WTC11 (cell line): ENCODE results near the gene OR9Q1. TPM values are rescaled to one million over a fixed set of nuclear protein-coding genes. Genes with fewer than 3 reads are reported as not detected.

Experiments
- ATAC-seq: fragments of 200-7000 bp; cut with Tn5 transposase; 2 replicates; pipeline ENCODE4 v1.10.0; 2021; ENCODE audit warnings: mild to moderate bottlenecking, moderate library complexity
- CTCF ChIA-PET: fragments of 300-600 bp; sonication (Branson Sonifier 250); formaldehyde crosslinking; loops from one replicate; lab custom pipeline; 2021; ENCODE audit warnings: antibody characterized with exemption; lab: Charles Lee
- POLR2A ChIA-PET: fragments of 350-600 bp; sonication (Branson Sonifier 250); formaldehyde crosslinking; loops from one replicate; lab custom pipeline; 2021; ENCODE audit warnings: antibody characterized with exemption; lab: Charles Lee
- DNase-seq: peaks from one replicate; pipeline ENCODE4 v3.0.0; 2021; ENCODE audit warnings: low spot score
- H3K27ac Mint-ChIP-seq: 2 replicates; pipeline ENCODE4 v1.8.0; 2021; ENCODE audit warnings: mixed read lengths
- H3K27me3 Mint-ChIP-seq: 2 replicates; pipeline ENCODE4 v1.8.0; 2021; ENCODE audit warnings: low read depth, mild to moderate bottlenecking, moderate library complexity, mixed read lengths
- H3K36me3 Mint-ChIP-seq: 2 replicates; pipeline ENCODE4 v1.8.0; 2021; ENCODE audit warnings: mixed read lengths
- H3K4me1 Mint-ChIP-seq: 2 replicates; pipeline ENCODE4 v1.8.0; 2022; ENCODE audit warnings: mixed read lengths
- H3K4me3 Mint-ChIP-seq: 2 replicates; pipeline ENCODE4 v1.8.0; 2021; ENCODE audit warnings: mild to moderate bottlenecking, moderate library complexity, mixed read lengths
- H3K9me3 Mint-ChIP-seq: 2 replicates; pipeline ENCODE4 v1.8.0; 2021; ENCODE audit warnings: mixed read lengths
- AFF4 ChIP-seq: sonication (generic); formaldehyde crosslinking; IDR thresholded peaks from 2 replicates; pipeline ENCODE4 v1.8.1; 2023; ENCODE audit warnings: mild to moderate bottlenecking, missing genetic modification reagents, borderline replicate concordance
- ATF1 ChIP-seq: sonication (generic); formaldehyde crosslinking; IDR thresholded peaks from 2 replicates; pipeline ENCODE4 v1.8.1; 2023; ENCODE audit warnings: mild to moderate bottlenecking, moderate library complexity, missing genetic modification reagents
- CBFB ChIP-seq: sonication (generic); formaldehyde crosslinking; IDR thresholded peaks from 2 replicates; pipeline ENCODE4 v1.8.1; 2022; ENCODE audit warnings: mild to moderate bottlenecking, low read depth, missing genetic modification reagents
- CREM ChIP-seq: sonication (generic); formaldehyde crosslinking; IDR thresholded peaks from 2 replicates; pipeline ENCODE4 v1.8.1; 2022; ENCODE audit warnings: mild to moderate bottlenecking, missing genetic modification reagents, moderate library complexity
- E2F4 ChIP-seq: sonication (generic); formaldehyde crosslinking; IDR thresholded peaks from 2 replicates; pipeline ENCODE4 v1.8.1; 2022; ENCODE audit warnings: low read depth, mild to moderate bottlenecking, moderate library complexity, missing genetic modification reagents, borderline replicate concordance
- ELF4 ChIP-seq: sonication (generic); formaldehyde crosslinking; IDR thresholded peaks from 2 replicates; pipeline ENCODE4 v1.8.1; 2022; ENCODE audit warnings: low read depth, mild to moderate bottlenecking, moderate library complexity, missing genetic modification reagents
- ETV6 ChIP-seq: sonication (generic); formaldehyde crosslinking; IDR thresholded peaks from 2 replicates; pipeline ENCODE4 v1.8.1; 2022; ENCODE audit warnings: mild to moderate bottlenecking, missing genetic modification reagents
- FOXK1 ChIP-seq: sonication (generic); formaldehyde crosslinking; IDR thresholded peaks from 2 replicates; pipeline ENCODE4 v1.8.0; 2022; ENCODE audit warnings: mild to moderate bottlenecking, moderate library complexity, missing genetic modification reagents
- JUN ChIP-seq: sonication (generic); formaldehyde crosslinking; IDR thresholded peaks from 2 replicates; pipeline ENCODE4 v1.8.0; 2023; ENCODE audit warnings: mild to moderate bottlenecking, missing genetic modification reagents
- KAT7 ChIP-seq: sonication (generic); formaldehyde crosslinking; IDR thresholded peaks from 2 replicates; pipeline ENCODE4 v1.8.1; 2023; ENCODE audit warnings: missing genetic modification reagents, mild to moderate bottlenecking, borderline replicate concordance
- MXD4 ChIP-seq: fragments of 250-450 bp; sonication (Bioruptor Pico); IDR thresholded peaks from 2 replicates; pipeline ENCODE4 v1.8.0; 2021; ENCODE audit warnings: mild to moderate bottlenecking, moderate library complexity, borderline replicate concordance
- MYBL2 ChIP-seq: sonication (generic); formaldehyde crosslinking; IDR thresholded peaks from 2 replicates; pipeline ENCODE4 v1.8.1; 2023; ENCODE audit warnings: mild to moderate bottlenecking, moderate library complexity, missing genetic modification reagents
- NFE2L1 ChIP-seq: sonication (generic); formaldehyde crosslinking; IDR thresholded peaks from 2 replicates; pipeline ENCODE4 v1.8.1; 2023; ENCODE audit warnings: missing genetic modification reagents
- OVOL2 ChIP-seq: fragments of 250-450 bp; sonication (Bioruptor Pico); IDR thresholded peaks from 2 replicates; pipeline ENCODE4 v1.9.0; 2021; ENCODE audit warnings: mild to moderate bottlenecking, borderline replicate concordance
- PRRX2 ChIP-seq: fragments of 250-450 bp; sonication (Bioruptor Pico); IDR thresholded peaks from 2 replicates; pipeline ENCODE4 v1.8.0; 2021; ENCODE audit warnings: mild to moderate bottlenecking
- SMAD3 ChIP-seq: sonication (generic); formaldehyde crosslinking; IDR thresholded peaks from 2 replicates; pipeline ENCODE4 v1.8.0; 2022; ENCODE audit warnings: missing genetic modification reagents, mild to moderate bottlenecking, borderline replicate concordance
- ZBTB43 ChIP-seq: sonication (generic); formaldehyde crosslinking; IDR thresholded peaks from 2 replicates; pipeline ENCODE4 v1.8.1; 2023; ENCODE audit warnings: mild to moderate bottlenecking, missing genetic modification reagents
- ZNF121 ChIP-seq: sonication (generic); formaldehyde crosslinking; IDR thresholded peaks from 2 replicates; pipeline ENCODE4 v1.8.0; 2023; ENCODE audit warnings: missing genetic modification reagents
- ZNF219 ChIP-seq: sonication (generic); formaldehyde crosslinking; IDR thresholded peaks from 2 replicates; pipeline ENCODE4 v1.8.0; 2023; ENCODE audit warnings: missing genetic modification reagents, mild to moderate bottlenecking, borderline replicate concordance
- ZNF263 ChIP-seq: sonication (generic); formaldehyde crosslinking; IDR thresholded peaks from 2 replicates; pipeline ENCODE4 v1.8.1; 2022; ENCODE audit warnings: low read depth, mild to moderate bottlenecking, moderate library complexity, missing genetic modification reagents
- ZNF317 ChIP-seq: sonication (generic); formaldehyde crosslinking; IDR thresholded peaks from 2 replicates; pipeline ENCODE4 v1.8.1; 2023; ENCODE audit warnings: low read depth, mild to moderate bottlenecking, moderate library complexity, missing genetic modification reagents, borderline replicate concordance
- ZNF423 ChIP-seq: fragments of 250-450 bp; sonication (Bioruptor Pico); IDR thresholded peaks from 2 replicates; pipeline ENCODE4 v2.1.2; 2022; ENCODE audit warnings: mild to moderate bottlenecking, moderate library complexity
- total RNA-seq: library from RNA; stranded (reverse); gene quantifications from 3 replicates; pipeline ENCODE4 v1.2.3, GENCODE V29; 2021
- TF ChIP-seq, protein P1 (sequence below): sonication (generic); formaldehyde crosslinking; conservative IDR thresholded peaks from 2 replicates; pipeline ENCODE4 v1.8.1; 2022; ENCODE audit warnings: mild to moderate bottlenecking, missing genetic modification reagents
- TF ChIP-seq, protein P2 (sequence below): sonication (generic); formaldehyde crosslinking; IDR thresholded peaks from 2 replicates; pipeline ENCODE4 v1.8.1; 2023; ENCODE audit warnings: mild to moderate bottlenecking, missing genetic modification reagents, moderate library complexity
- TF ChIP-seq, protein P3 (sequence below): sonication (generic); formaldehyde crosslinking; IDR thresholded peaks from 2 replicates; pipeline ENCODE4 v1.8.0; 2022; ENCODE audit warnings: mild to moderate bottlenecking, missing genetic modification reagents

The OR9Q1 gene
- total RNA-seq, 1 experiment from 2014 or later: not detected

DNA sequence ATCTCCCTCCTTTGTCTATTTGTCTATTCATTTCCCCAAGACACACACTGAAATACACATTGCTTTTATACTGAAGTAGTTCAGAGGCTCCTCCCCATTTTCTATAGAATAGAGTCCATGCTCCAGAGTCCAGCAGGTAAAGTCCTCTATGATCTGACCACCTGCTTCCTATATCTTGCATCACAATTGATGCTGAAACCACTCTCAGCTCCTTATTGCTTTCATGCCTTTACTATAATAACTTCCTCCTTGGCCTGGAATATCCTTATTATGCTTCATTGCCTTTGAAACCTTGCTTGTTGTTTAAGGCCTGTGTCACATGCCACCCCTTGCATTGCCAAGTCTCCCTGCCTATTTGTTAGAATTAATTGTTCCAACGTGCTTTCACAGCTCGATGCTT lies 19.7 kb downstream of the OR9Q1 start:
- no peak for TF ChIP-seq ELF4 (CRISPR knock-in tag)
- TF ChIP-seq MXD4 (CRISPR knock-in tag): no peak
- Mint-ChIP-seq H3K4me1 (no peaks in the 10 kb centered on the region), H3K9me3 (peaks cover 13% of the 10 kb centered on the region), H3K4me3 (no peak overlapping the region), H3K36me3 (no peaks in the 10 kb centered on the region), H3K27ac (no peak overlapping the region), H3K27me3 (no peaks in the 10 kb centered on the region)
- CTCF ChIA-PET: interaction anchor here (1.7 kb wide), 1 partner anchor 16 kb away, joined by 4 read pairs; no protein-coding TSS in a partner anchor
- ATAC-seq: no peak
- POLR2A ChIA-PET: no interaction called here
- no peak for DNase-seq

GRCh38 chr11:58046231-58046630 lies 22.6 kb downstream of the OR9Q1 start:
- Mint-ChIP-seq H3K9me3 (peaks cover 6% of the 10 kb centered on the region), H3K27ac (no peak overlapping the region), H3K4me3 (no peak overlapping the region), H3K36me3 (no peaks in the 10 kb centered on the region), H3K4me1 (no peaks in the 10 kb centered on the region), H3K27me3 (no peaks in the 10 kb centered on the region)
- CTCF ChIA-PET: no interaction called here
- no peak for ATAC-seq
- TF ChIP-seq ZNF121 (CRISPR knock-in tag): no peak
- TF ChIP-seq FOXK1 (CRISPR knock-in tag): no peak
- TF ChIP-seq ZNF317 (CRISPR knock-in tag): no peak
- no peak for TF ChIP-seq CBFB (CRISPR knock-in tag)
- TF ChIP-seq ZNF219 (CRISPR knock-in tag): no peak
- TF ChIP-seq, protein P1, sequence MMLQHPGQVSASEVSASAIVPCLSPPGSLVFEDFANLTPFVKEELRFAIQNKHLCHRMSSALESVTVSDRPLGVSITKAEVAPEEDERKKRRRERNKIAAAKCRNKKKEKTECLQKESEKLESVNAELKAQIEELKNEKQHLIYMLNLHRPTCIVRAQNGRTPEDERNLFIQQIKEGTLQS (CRISPR knock-in tag): no peak
- TF ChIP-seq PRRX2 (CRISPR knock-in tag): no peak
- TF ChIP-seq, protein P2, sequence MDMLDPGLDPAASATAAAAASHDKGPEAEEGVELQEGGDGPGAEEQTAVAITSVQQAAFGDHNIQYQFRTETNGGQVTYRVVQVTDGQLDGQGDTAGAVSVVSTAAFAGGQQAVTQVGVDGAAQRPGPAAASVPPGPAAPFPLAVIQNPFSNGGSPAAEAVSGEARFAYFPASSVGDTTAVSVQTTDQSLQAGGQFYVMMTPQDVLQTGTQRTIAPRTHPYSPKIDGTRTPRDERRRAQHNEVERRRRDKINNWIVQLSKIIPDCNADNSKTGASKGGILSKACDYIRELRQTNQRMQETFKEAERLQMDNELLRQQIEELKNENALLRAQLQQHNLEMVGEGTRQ: no peak
- TF ChIP-seq ZNF423 (CRISPR knock-in tag): no peak
- no peak for TF ChIP-seq KAT7 (CRISPR knock-in tag)
- no peak for TF ChIP-seq ZNF263 (CRISPR knock-in tag)
- TF ChIP-seq ZBTB43: no peak
- no peak for TF ChIP-seq NFE2L1
- TF ChIP-seq OVOL2 (CRISPR knock-in tag): no peak
- no peak for TF ChIP-seq ETV6 (CRISPR knock-in tag)
- no peak for TF ChIP-seq CREM (CRISPR knock-in tag)
- no peak for TF ChIP-seq JUN
- no peak for TF ChIP-seq SMAD3 (CRISPR knock-in tag)
- POLR2A ChIA-PET: no interaction called here
- DNase-seq: no peak

DNA sequence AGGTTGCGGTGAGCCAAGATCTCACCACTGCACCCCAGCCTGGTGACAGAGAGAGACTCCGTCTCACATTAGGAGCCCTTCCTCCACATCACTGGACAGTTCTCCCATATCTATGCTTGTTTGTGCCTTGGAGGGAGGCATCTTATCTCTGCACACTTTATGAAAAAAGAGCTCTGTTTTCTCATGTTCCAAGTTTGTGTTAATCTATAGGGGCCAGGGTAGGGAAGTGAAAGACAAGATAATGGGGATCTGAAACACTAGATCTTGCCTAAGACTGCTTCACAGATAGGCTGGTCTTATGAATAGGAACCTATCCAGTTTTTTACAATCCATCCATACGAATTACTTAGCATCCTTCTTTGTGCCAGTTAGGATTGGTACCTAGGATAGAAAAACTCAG lies 24.1 kb downstream of the OR9Q1 start:
- no peak overlapping the region for H3K4me3 Mint-ChIP-seq
- H3K27me3 Mint-ChIP-seq: no peaks in the 10 kb centered on the region
- H3K9me3 Mint-ChIP-seq: no peaks in the 10 kb centered on the region; the same call in none of the 2 replicates
- no peaks in the 10 kb centered on the region for H3K36me3 Mint-ChIP-seq
- H3K27ac Mint-ChIP-seq: no peak overlapping the region
- ATAC-seq (no peak), DNase-seq (no peak)
- POLR2A ChIA-PET: interaction anchor here (1.2 kb wide), 1 partner anchor 13 kb away, joined by 3 read pairs; no protein-coding TSS in a partner anchor
- no peaks in the 10 kb centered on the region for H3K4me1 Mint-ChIP-seq
- CTCF ChIA-PET: interaction anchor here (0.7 kb wide), 1 partner anchor 13 kb away, joined by 3 read pairs; no protein-coding TSS in a partner anchor
- TF ChIP-seq E2F4 (no peak), AFF4 (CRISPR knock-in tag) (no peak), MYBL2 (CRISPR knock-in tag) (no peak), ATF1 (no peak), ZBTB43 (no peak)
- TF ChIP-seq, protein P3, sequence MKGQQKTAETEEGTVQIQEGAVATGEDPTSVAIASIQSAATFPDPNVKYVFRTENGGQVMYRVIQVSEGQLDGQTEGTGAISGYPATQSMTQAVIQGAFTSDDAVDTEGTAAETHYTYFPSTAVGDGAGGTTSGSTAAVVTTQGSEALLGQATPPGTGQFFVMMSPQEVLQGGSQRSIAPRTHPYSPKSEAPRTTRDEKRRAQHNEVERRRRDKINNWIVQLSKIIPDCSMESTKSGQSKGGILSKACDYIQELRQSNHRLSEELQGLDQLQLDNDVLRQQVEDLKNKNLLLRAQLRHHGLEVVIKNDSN (CRISPR knock-in tag): no peak
